Measurements from ENCODE around the gene SORCS1.

- no peak for TF ChIP-seq EP300 (IDR thresholded peaks at IDR 0.05; ENCODE audit: low read depth)
- no peak for TF ChIP-seq POLR2AphosphoS5 (IDR thresholded peaks at IDR 0.05)
These were observed 192.1 kb downstream of the SORCS1 start for GRCh38 chr10:106972381-106972780.
